ENCODE measurements around the gene LIPM. TPM values are rescaled to one million over a fixed set of nuclear protein-coding genes. Genes with fewer than 3 reads are reported as not detected.

LIPM gene
- total RNA-seq, 1 donor from 2014 or later = not detected

DNA sequence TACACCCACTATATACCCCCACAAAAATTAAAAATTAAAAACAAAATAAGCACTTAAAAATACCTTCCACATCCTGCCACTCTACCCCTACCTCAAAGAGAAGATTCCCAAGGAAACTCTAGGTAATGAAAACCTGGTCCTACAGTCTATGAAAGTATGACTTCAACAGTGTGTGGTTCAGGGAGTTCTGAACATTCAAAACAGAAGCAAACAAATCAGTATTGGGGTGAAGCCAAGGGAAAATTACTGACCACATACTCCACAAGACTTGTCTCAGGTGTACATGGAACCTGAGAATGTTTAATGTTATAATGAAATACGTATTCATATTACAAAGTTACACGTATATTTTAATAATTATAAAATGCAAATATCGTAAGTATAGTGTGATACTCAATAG lies 20.3 kb upstream of the LIPM start:
- no peaks in the 10 kb centered on the region for H3K36me3 ChIP-seq (ENCODE audit: control insufficient read depth, insufficient read depth, low read length)
- FAIRE-seq (no peak), DNase-seq (ENCODE audit: low read depth) (no peak)

DNA sequence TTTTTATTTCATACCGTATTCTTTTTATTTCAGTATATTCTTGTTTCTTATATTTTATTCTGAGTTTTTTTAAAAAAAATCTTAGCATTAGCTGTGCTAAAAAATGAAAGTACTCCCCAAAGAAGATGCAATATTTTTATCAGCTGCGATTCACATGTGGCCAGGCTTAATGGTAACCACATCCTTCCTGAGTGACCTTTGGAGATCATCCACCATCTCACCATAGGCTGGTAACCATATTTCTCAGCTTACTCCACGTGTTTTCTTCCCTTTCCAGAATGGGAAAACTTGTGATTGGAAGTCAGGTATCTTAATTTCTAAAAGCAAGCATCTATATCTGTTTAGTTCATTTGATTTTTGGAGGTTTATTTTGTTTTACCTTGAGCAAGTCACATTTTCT lies 18.8 kb upstream of the LIPM start:
- no peak for FAIRE-seq
- Histone ChIP-seq H3K4me3 (ENCODE audit: low read depth, low read length) (no peak overlapping the region), H3K27me3 (ENCODE audit: control insufficient read depth, insufficient read depth, low read length) (no peaks in the 10 kb centered on the region), H3K36me3 (ENCODE audit: control insufficient read depth, insufficient read depth, low read length) (no peaks in the 10 kb centered on the region)
- DNase-seq (ENCODE audit: low read depth) = no peak
- TF ChIP-seq, protein P1, sequence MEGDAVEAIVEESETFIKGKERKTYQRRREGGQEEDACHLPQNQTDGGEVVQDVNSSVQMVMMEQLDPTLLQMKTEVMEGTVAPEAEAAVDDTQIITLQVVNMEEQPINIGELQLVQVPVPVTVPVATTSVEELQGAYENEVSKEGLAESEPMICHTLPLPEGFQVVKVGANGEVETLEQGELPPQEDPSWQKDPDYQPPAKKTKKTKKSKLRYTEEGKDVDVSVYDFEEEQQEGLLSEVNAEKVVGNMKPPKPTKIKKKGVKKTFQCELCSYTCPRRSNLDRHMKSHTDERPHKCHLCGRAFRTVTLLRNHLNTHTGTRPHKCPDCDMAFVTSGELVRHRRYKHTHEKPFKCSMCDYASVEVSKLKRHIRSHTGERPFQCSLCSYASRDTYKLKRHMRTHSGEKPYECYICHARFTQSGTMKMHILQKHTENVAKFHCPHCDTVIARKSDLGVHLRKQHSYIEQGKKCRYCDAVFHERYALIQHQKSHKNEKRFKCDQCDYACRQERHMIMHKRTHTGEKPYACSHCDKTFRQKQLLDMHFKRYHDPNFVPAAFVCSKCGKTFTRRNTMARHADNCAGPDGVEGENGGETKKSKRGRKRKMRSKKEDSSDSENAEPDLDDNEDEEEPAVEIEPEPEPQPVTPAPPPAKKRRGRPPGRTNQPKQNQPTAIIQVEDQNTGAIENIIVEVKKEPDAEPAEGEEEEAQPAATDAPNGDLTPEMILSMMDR (IDR thresholded peaks at IDR 0.05; ENCODE audit: insufficient read depth, low read length, severe bottlenecking) = no peak

More for the DNA sequence above, 20.3 kb upstream of the LIPM start:
- H3K4me3 ChIP-seq (ENCODE audit: low read depth, low read length) = no peak overlapping the region
- TF ChIP-seq, protein P1 (IDR thresholded peaks at IDR 0.05; ENCODE audit: insufficient read depth, low read length, severe bottlenecking) = no peak
- H3K27me3 ChIP-seq (ENCODE audit: control insufficient read depth, insufficient read depth, low read length) = no peaks in the 10 kb centered on the region

DNA sequence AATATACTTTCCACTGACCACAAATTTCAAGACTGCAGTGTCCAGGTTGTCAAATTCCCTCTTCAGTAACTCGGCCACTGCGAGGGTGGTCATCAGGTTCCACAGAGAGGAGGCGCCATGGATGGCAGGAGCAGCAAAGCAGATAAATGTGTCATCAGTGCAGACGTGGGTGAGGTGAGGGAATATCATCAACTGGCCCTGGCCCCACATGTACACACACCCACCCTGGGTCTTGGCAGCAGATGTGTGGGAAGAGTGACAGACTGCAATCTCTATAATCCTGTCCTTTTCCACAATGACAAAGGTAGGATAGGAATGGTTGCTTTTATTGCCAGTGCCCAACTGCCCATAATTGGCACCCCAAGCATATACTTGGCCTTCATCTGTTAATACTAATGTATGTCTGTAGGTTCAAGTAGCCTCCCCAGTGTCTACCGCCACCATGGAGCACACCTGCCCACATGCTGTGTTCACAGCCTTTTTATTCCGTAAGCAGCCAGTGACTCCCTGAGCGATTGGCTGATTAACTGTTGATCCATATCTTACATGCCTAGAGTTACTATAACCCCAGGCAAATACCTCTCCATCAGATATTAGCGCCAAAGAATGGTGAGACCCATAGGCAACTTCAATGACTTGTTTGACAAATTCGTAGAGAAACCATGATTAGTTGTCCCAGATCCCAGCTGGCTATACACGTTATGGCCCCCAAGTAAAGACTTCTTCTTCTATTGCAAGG lies 16.3 kb upstream of the LIPM start:
- FAIRE-seq (no peak), DNase-seq (ENCODE audit: low read depth) (no peak)
- Histone ChIP-seq H3K4me3 (ENCODE audit: low read depth, low read length) (no peak overlapping the region), H3K36me3 (ENCODE audit: control insufficient read depth, insufficient read depth, low read length) (no peaks in the 10 kb centered on the region), H3K27me3 (ENCODE audit: control insufficient read depth, insufficient read depth, low read length) (no peaks in the 10 kb centered on the region)
- TF ChIP-seq, protein P1 (IDR thresholded peaks at IDR 0.05; ENCODE audit: insufficient read depth, low read length, severe bottlenecking) = no peak

DNA sequence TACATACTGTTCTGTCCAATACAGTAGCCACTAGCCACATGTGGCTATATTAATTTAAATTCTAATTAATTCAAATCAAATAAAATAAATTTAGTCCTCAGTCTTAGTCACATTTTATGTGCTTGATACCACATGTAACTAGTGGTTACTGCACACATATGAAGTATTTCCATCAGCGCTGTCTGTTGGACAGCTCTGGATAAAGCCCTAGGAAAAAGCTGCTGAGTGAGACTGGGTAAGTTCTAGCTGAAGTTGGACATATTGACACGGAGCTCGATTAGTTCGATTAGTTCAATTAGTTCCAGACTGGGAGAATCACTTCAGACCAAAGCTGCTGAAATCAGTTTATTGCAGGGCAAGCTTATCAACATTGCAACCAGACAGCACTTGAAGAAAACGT lies 15.1 kb upstream of the LIPM start:
- TF ChIP-seq, protein P1 (IDR thresholded peaks at IDR 0.05; ENCODE audit: insufficient read depth, low read length, severe bottlenecking) = no peak
- DNase-seq (ENCODE audit: low read depth) (no peak), FAIRE-seq (peak; percentile 18)
- no peaks in the 10 kb centered on the region for H3K36me3 ChIP-seq (ENCODE audit: control insufficient read depth, insufficient read depth, low read length)
- no peak overlapping the region for H3K4me3 ChIP-seq (ENCODE audit: low read depth, low read length)
- H3K27me3 ChIP-seq (ENCODE audit: control insufficient read depth, insufficient read depth, low read length) = no peaks in the 10 kb centered on the region

DNA sequence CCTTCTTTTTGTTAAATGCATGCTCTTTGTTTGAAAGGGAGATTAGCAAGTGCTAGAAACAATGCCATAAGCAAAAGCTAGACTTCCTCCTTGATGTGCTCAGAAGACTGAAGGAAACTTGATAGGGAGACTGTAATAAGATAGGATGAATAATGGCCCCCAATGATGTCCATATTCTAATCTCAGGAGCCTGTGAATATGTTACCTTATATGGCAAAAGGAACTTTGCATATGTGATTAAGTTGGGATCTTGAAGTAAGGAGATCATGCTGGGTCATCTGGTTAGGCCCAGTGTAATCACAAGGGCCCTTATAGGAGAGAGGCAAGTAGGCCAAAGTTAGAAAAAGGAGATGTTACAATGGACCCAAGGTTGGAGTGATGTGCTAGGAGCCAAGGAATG lies 13.6 kb upstream of the LIPM start:
- TF ChIP-seq, protein P1 (IDR thresholded peaks at IDR 0.05; ENCODE audit: insufficient read depth, low read length, severe bottlenecking) = no peak
- H3K4me3 ChIP-seq (ENCODE audit: low read depth, low read length) = no peak overlapping the region
- H3K27me3 ChIP-seq (ENCODE audit: control insufficient read depth, insufficient read depth, low read length) = no peaks in the 10 kb centered on the region
- no peak for FAIRE-seq
- no peak for DNase-seq (ENCODE audit: low read depth)
- H3K36me3 ChIP-seq (ENCODE audit: control insufficient read depth, insufficient read depth, low read length) = no peaks in the 10 kb centered on the region

DNA sequence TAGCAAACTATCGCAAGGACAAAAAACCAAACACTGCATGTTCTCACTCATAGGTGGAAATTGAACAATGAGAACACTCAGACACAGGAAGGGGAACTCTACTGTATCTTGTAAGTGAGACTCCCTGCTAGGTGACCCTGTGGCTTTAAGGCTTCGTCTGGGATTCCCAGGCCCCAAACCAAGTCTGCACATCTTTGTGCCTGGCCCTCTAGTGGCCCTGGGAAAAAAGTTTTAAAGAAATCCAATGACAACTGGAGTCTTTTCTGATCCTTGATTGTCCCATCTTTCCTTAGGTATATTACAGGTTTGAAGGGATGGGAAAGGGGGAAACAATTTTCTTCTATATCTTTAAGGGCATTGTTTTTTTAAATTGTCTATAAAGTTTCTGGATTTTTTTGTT lies 10.6 kb upstream of the LIPM start:
- H3K4me3 ChIP-seq (ENCODE audit: low read depth, low read length) = no peak overlapping the region
- no peaks in the 10 kb centered on the region for H3K27me3 ChIP-seq (ENCODE audit: control insufficient read depth, insufficient read depth, low read length)
- DNase-seq (ENCODE audit: low read depth) (peak; percentile 15), FAIRE-seq (no peak)
- no peaks in the 10 kb centered on the region for H3K36me3 ChIP-seq (ENCODE audit: control insufficient read depth, insufficient read depth, low read length)
- TF ChIP-seq, protein P1 (IDR thresholded peaks at IDR 0.05; ENCODE audit: insufficient read depth, low read length, severe bottlenecking) = peak; percentile 60

All from bronchial epithelial cell (primary cell).